Breast epithelium (tissue), 4 donors: ENCODE results near the gene ABCG5. TPM values are rescaled to one million over a fixed set of nuclear protein-coding genes. Genes with fewer than 3 reads are reported as not detected.

Source experiments
- DNase-seq, 2 donors: peaks; one replicate each; pipeline ENCODE4 v3.0.0-alpha.2; 2019; ENCODE audit warnings: low spot score in 2 of 2
- H3K27ac ChIP-seq, 2 donors: fragments of 200-600 bp; sonication (generic) in 1 of 2; one replicate each; pipeline ENCODE4 v1.5.1; 2016 to 2019; ENCODE audit warnings: mild to moderate bottlenecking in 1 of 2
- H3K27me3 ChIP-seq, 2 donors: fragments of 200-600 bp; sonication (generic) in 1 of 2; one replicate each; pipeline versions ENCODE4 v1.5.1 to v1.6.0; 2017 to 2019; ENCODE audit warnings: control low read depth in 1 of 2, mild to moderate bottlenecking in 1 of 2
- H3K36me3 ChIP-seq: fragments of 200-600 bp; one replicate; pipeline ENCODE4 v1.5.1; 2019
- H3K4me1 ChIP-seq, 2 donors: fragments of 200-600 bp; sonication (generic); one replicate each; pipeline ENCODE4 v1.5.1; 2016 to 2019; ENCODE audit warnings: control low read depth in 1 of 2
- H3K4me3 ChIP-seq, 3 donors: fragments of 200-600 bp; sonication (generic); 1 replicate in 2 of 3; 2 replicates in 1 of 3; pipeline ENCODE4 v1.5.1; 2016 to 2019; ENCODE audit warnings: mild to moderate bottlenecking in 3 of 3, moderate library complexity in 2 of 3
- H3K9me3 ChIP-seq, 2 donors: fragments of 200-600 bp; sonication (generic) in 1 of 2; one replicate each; pipeline ENCODE4 v1.5.1; 2016 to 2019; ENCODE audit warnings: control low read depth in 1 of 2
- POLR2A ChIP-seq: fragments of 450-650 bp; IDR thresholded peaks from one replicate; pipeline ENCODE4 v1.6.1; 2016; ENCODE audit warnings: antibody characterized with exemption, mild to moderate bottlenecking, moderate library complexity
- POLR2AphosphoS5 ChIP-seq, 3 donors: sonication (generic); formaldehyde crosslinking; IDR thresholded peaks; one replicate each; pipeline ENCODE4 v1.6.1; 2017; ENCODE audit warnings: antibody characterized with exemption in 3 of 3
- intact Hi-C: fragments of 100-400 bp; cut with DNase I; formaldehyde crosslinking; loops from one replicate; pipeline ENCODE4 v1.15.1; 2023; ENCODE audit warnings: low total_unique reads
- total RNA-seq, 3 donors: library from RNA; depleted of rRNA; stranded (reverse); fragments of >200 nt; gene quantifications; one replicate each; pipeline ENCODE4 v1.1.0, GENCODE V29; 2016
- TF ChIP-seq, protein P1 (sequence below), 3 donors: fragments of 450-650 bp; IDR thresholded peaks; one replicate each; pipeline ENCODE4 v1.5.1; 2016 to 2017; ENCODE audit warnings: antibody characterized with exemption in 3 of 3, mild to moderate bottlenecking in 3 of 3, moderate library complexity in 3 of 3

ABCG5 gene
- total RNA-seq, 3 donors from 2014 or later = not detected

DNA sequence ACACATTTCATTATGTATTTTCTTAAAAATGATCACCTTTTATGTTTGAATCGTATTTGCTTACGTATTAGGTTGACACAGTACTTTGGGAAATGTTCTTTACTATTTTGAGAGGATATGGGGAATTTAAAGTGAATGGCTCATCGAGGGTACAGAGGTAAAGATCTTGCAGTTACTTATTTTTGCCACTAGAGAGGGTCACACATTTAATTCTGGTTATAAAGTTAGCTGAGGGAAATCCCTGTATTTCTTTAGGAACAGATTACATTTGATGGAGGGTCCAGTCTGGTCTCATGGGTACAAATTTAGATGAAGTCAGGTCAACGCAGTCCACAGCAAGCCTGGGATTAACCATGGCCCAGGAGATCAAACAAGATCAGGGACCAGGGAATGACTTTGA, 40.3 kb downstream of the ABCG5 start:
- Histone ChIP-seq H3K36me3 (peaks cover 15% of the 10 kb centered on the region), H3K4me1 (no peaks in the 10 kb centered on the region), H3K27ac (no peak overlapping the region), H3K9me3 (no peaks in the 10 kb centered on the region), H3K4me3 (no peak overlapping the region), H3K27me3 (no peaks in the 10 kb centered on the region)
- TF ChIP-seq POLR2AphosphoS5 (IDR thresholded peaks at IDR 0.05) (no peak), POLR2A (no peak)
- TF ChIP-seq, protein P1, sequence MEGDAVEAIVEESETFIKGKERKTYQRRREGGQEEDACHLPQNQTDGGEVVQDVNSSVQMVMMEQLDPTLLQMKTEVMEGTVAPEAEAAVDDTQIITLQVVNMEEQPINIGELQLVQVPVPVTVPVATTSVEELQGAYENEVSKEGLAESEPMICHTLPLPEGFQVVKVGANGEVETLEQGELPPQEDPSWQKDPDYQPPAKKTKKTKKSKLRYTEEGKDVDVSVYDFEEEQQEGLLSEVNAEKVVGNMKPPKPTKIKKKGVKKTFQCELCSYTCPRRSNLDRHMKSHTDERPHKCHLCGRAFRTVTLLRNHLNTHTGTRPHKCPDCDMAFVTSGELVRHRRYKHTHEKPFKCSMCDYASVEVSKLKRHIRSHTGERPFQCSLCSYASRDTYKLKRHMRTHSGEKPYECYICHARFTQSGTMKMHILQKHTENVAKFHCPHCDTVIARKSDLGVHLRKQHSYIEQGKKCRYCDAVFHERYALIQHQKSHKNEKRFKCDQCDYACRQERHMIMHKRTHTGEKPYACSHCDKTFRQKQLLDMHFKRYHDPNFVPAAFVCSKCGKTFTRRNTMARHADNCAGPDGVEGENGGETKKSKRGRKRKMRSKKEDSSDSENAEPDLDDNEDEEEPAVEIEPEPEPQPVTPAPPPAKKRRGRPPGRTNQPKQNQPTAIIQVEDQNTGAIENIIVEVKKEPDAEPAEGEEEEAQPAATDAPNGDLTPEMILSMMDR (IDR thresholded peaks at IDR 0.05) = no peak
- DNase-seq = no peak
- intact Hi-C loops = no loop called here

GRCh38 chr2:43796206-43796605, 42.4 kb downstream of the ABCG5 start:
- Histone ChIP-seq H3K4me1 (no peaks in the 10 kb centered on the region), H3K4me3 (no peak overlapping the region), H3K36me3 (peaks cover 15% of the 10 kb centered on the region), H3K27me3 (no peaks in the 10 kb centered on the region), H3K9me3 (no peaks in the 10 kb centered on the region), H3K27ac (no peak overlapping the region)
- no peak for DNase-seq
- TF ChIP-seq POLR2A = no peak
- TF ChIP-seq, protein P1 (IDR thresholded peaks at IDR 0.05) = no peak
- TF ChIP-seq POLR2AphosphoS5 (IDR thresholded peaks at IDR 0.05) = no peak
- intact Hi-C loops = no loop called here

- H3K9me3 ChIP-seq = no peaks in the 10 kb centered on the region
- H3K36me3 ChIP-seq = peaks cover 15% of the 10 kb centered on the region
- intact Hi-C loops = no loop called here
- no peak overlapping the region for H3K4me3 ChIP-seq
- H3K27me3 ChIP-seq = no peaks in the 10 kb centered on the region
- no peaks in the 10 kb centered on the region for H3K4me1 ChIP-seq
- TF ChIP-seq POLR2AphosphoS5 (IDR thresholded peaks at IDR 0.05) (no peak), POLR2A (no peak)
- TF ChIP-seq, protein P1 (IDR thresholded peaks at IDR 0.05) = no peak
- H3K27ac ChIP-seq = no peak overlapping the region
- no peak for DNase-seq
Observed at GRCh38 chr2:43794956-43795355, 43.7 kb downstream of the ABCG5 start.

GRCh38 chr2:43792653-43793052, 46.0 kb downstream of the ABCG5 start:
- no peak for DNase-seq
- TF ChIP-seq, protein P1 (IDR thresholded peaks at IDR 0.05) = no peak
- TF ChIP-seq POLR2A (no peak), POLR2AphosphoS5 (IDR thresholded peaks at IDR 0.05) (no peak)
- Histone ChIP-seq H3K36me3 (peaks cover 12% of the 10 kb centered on the region), H3K4me3 (no peak overlapping the region), H3K9me3 (no peaks in the 10 kb centered on the region), H3K4me1 (no peaks in the 10 kb centered on the region), H3K27me3 (no peaks in the 10 kb centered on the region), H3K27ac (no peak overlapping the region)
- intact Hi-C loops = no loop called here

- intact Hi-C loops = no loop called here
- TF ChIP-seq POLR2AphosphoS5 (IDR thresholded peaks at IDR 0.05) (no peak), POLR2A (no peak)
- TF ChIP-seq, protein P1 (IDR thresholded peaks at IDR 0.05) = no peak
- Histone ChIP-seq H3K9me3 (no peaks in the 10 kb centered on the region), H3K36me3 (peaks cover 12% of the 10 kb centered on the region), H3K4me1 (no peaks in the 10 kb centered on the region), H3K27me3 (no peaks in the 10 kb centered on the region), H3K27ac (peak overlapping the region; percentile 29 to 41), H3K4me3 (no peak overlapping the region)
- no peak for DNase-seq
Observed at GRCh38 chr2:43791035-43791765, 47.4 kb downstream of the ABCG5 start.
